Measurements from ENCODE around the gene BCL2L14. TPM values are rescaled to one million over a fixed set of nuclear protein-coding genes. Genes with fewer than 3 reads are reported as not detected.

BCL2L14 gene
- total and polyA plus RNA-seq, 2 donors (not counting 1 experiment from before 2014, with no cell fraction given), result 0.04 TPM; not detected in 1

DNA sequence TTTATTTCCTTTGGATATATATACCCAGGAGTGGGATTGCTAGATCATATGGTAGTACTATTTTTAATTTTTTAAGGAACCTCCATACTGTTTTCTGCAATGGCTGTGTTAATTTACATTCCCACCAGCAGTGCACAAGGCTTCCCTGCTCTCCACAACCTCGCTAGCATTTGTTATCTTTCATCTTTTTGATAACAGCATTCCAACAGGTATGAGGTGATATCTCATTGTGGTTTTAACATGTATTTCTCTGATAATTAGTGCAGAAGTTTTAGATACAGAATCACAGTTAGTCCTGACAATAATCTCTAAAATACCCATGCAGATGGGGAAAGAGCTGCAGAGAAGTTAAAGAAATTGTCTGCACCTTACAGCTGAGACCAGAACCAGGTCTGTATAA, 35.5 kb upstream of the BCL2L14 start:
- Histone ChIP-seq H3K4me1 (ENCODE audit: control insufficient read depth in 2 of 2, insufficient read depth in 2 of 2, low read length in 2 of 2) (peaks cover 12 to 15% of the 10 kb centered on the region in 2 donors), H3K4me2 (replicated peaks; ENCODE audit: low read depth, low read length, poor library complexity, severe bottlenecking) (no peak overlapping the region), H3K9ac (ENCODE audit: low read length) (no peak overlapping the region), H3K4me3 (ENCODE audit: control extremely low read depth in 1 of 5, extremely low read depth in 1 of 5, insufficient read depth in 1 of 5, low read depth in 2 of 5, low read length in 4 of 5) (no peak overlapping the region), H4K20me1 (ENCODE audit: control insufficient read depth, insufficient read depth, low read length, poor library complexity, severe bottlenecking) (no peaks in the 10 kb centered on the region), H3K36me3 (replicated peaks in 1 of 2; ENCODE audit: control extremely low read depth in 1 of 2, control insufficient read depth in 1 of 2, extremely low read depth in 1 of 2, insufficient read depth in 2 of 2, low read length in 1 of 2) (no peaks in the 10 kb centered on the region), H3K27me3 (replicated peaks in 1 of 4; ENCODE audit: control extremely low read depth in 1 of 4, control insufficient read depth in 3 of 4, insufficient read depth in 4 of 4, low read length in 3 of 4) (peaks cover 0 to 4% (median 0%) of the 10 kb centered on the region in 4 experiments), H2AFZ (ENCODE audit: insufficient read depth, low read depth, low read length, poor library complexity, severe bottlenecking) (no peak overlapping the region), H3K9me3 (ENCODE audit: control extremely low read depth in 1 of 3, control insufficient read depth in 2 of 3, insufficient read depth in 1 of 3, low read length in 2 of 3) (no peaks in the 10 kb centered on the region), H3K27ac (ENCODE audit: low read length in 2 of 2) (no peak overlapping the region), H3K79me2 (ENCODE audit: control insufficient read depth, insufficient read depth, low read length) (no peaks in the 10 kb centered on the region)
- ATAC-seq (ENCODE audit: low read depth) (no peak), DNase-seq (no peak)
- intact Hi-C loops (cut with micrococcal nuclease), result loop anchor here (10.0 kb wide), 1 partner anchor 140 kb away; no protein-coding TSS in a partner anchor
- Mint-ChIP-seq H3K9me3 (ENCODE audit: insufficient read depth) (no peaks in the 10 kb centered on the region), H3K27me3 (peaks cover 4% of the 10 kb centered on the region), H3K4me1 (peaks cover 13% of the 10 kb centered on the region), H3K4me3 (no peak overlapping the region), H3K27ac (no peak overlapping the region)
- ChIA-PET CTCF (interaction anchor here (1.0 to 9.5 kb wide), 2 partner anchors 47 to 455 kb away, joined by 3 to 433 read pairs; no protein-coding TSS in a partner anchor), POLR2A (no interaction called here)
- WGBS (ENCODE audit: insufficient coverage), result no CpG with 5 or more reads among the region's 1 CpG
- TF ChIP-seq EZH2 (IDR thresholded peaks at IDR 0.05; ENCODE audit: borderline replicate concordance, insufficient read depth, low read depth, low read length, poor library complexity, severe bottlenecking), result no peak
- no peak for TF ChIP-seq CTCF (IDR thresholded peaks at IDR 0.05)

GRCh38 chr12:12036901-12037300, 33.8 kb upstream of the BCL2L14 start:
- DNase-seq, result no peak
- no peak overlapping the region for H3K4me3 Mint-ChIP-seq
- no peak overlapping the region for H3K9ac ChIP-seq (ENCODE audit: low read length)
- peaks cover 0 to 8% (median 0%) of the 10 kb centered on the region in 4 experiments for H3K27me3 ChIP-seq (replicated peaks in 1 of 4; ENCODE audit: control extremely low read depth in 1 of 4, control insufficient read depth in 3 of 4, insufficient read depth in 4 of 4, low read length in 3 of 4)
- H2AFZ ChIP-seq (ENCODE audit: insufficient read depth, low read depth, low read length, poor library complexity, severe bottlenecking), result no peak overlapping the region
- no peak overlapping the region for H3K27ac ChIP-seq (ENCODE audit: low read length in 2 of 2)
- ATAC-seq (ENCODE audit: low read depth), result no peak
- no peaks in the 10 kb centered on the region for H3K9me3 Mint-ChIP-seq (ENCODE audit: insufficient read depth)
- peaks cover 12 to 14% of the 10 kb centered on the region in 2 donors for H3K4me1 ChIP-seq (ENCODE audit: control insufficient read depth in 2 of 2, insufficient read depth in 2 of 2, low read length in 2 of 2)
- no peaks in the 10 kb centered on the region for H3K36me3 ChIP-seq (replicated peaks in 1 of 2; ENCODE audit: control extremely low read depth in 1 of 2, control insufficient read depth in 1 of 2, extremely low read depth in 1 of 2, insufficient read depth in 2 of 2, low read length in 1 of 2)
- intact Hi-C loops (cut with micrococcal nuclease), result loop anchor here (10.0 kb wide), 1 partner anchor 142 kb away; no protein-coding TSS in a partner anchor
- ChIA-PET POLR2A (no interaction called here), CTCF (interaction anchor here (0.7 to 9.5 kb wide), 5 partner anchors 24 to 457 kb away, joined by 3 to 433 read pairs (median 4); no protein-coding TSS in a partner anchor)
- H3K27me3 Mint-ChIP-seq, result peaks cover 4% of the 10 kb centered on the region
- H3K9me3 ChIP-seq (ENCODE audit: control extremely low read depth in 1 of 3, control insufficient read depth in 2 of 3, insufficient read depth in 1 of 3, low read length in 2 of 3), result no peaks in the 10 kb centered on the region
- H4K20me1 ChIP-seq (ENCODE audit: control insufficient read depth, insufficient read depth, low read length, poor library complexity, severe bottlenecking), result no peaks in the 10 kb centered on the region
- H3K79me2 ChIP-seq (ENCODE audit: control insufficient read depth, insufficient read depth, low read length), result no peaks in the 10 kb centered on the region
- H3K4me2 ChIP-seq (replicated peaks; ENCODE audit: low read depth, low read length, poor library complexity, severe bottlenecking), result no peak overlapping the region
- no peak overlapping the region for H3K27ac Mint-ChIP-seq
- H3K4me1 Mint-ChIP-seq, result peaks cover 11% of the 10 kb centered on the region
- no peak overlapping the region for H3K4me3 ChIP-seq (ENCODE audit: control extremely low read depth in 1 of 5, extremely low read depth in 1 of 5, insufficient read depth in 1 of 5, low read depth in 2 of 5, low read length in 4 of 5)
- no peak for TF ChIP-seq CTCF (IDR thresholded peaks at IDR 0.05)
- TF ChIP-seq EZH2 (IDR thresholded peaks at IDR 0.05; ENCODE audit: borderline replicate concordance, insufficient read depth, low read depth, low read length, poor library complexity, severe bottlenecking), result no peak

All from B cell (primary cell).